ENCODE results near the gene PPM1K.

PPM1K gene

DNA sequence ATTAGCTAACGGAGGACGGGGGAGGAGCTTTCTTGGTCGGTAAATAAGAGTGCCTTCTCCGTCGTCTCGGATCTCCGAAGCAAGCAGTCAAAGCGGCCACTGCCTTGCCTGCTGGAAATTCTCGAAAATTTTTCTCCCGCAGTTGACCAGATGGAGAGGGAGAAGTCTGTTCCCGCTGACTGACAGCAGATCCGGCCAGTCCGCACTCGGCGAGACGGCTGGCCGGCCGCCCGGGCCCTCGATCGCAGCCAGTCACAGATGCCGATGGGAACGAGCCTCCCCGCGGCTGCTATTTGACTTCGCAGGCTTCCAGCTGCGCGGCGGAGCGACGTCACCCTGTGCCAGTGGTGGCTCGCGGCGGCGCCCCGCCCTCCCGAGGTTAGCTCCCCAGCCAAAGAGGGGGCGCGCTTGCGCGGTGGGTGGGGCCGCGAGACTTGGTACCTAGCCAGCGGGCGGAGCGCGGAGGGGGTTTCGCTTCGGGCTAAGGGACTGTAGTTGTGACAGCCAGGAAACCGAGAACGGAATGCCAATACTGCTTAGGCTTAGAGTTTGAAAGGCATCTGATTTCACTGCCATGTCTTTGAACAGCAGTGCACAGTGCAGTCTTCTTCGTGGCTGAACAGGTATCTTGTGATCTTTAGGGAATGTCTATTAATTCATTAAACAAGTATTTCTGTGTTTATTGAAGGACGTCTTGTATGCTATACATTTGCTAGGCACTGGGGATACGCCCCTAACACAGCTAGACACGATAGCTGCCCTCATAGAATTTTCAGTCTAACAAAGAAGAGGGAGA, at the start of gene PPM1K:
Gene PPM1K, minus strand, starts transcription at position 123 of the 796 bp plus-strand sequence. CDS start 5,978 bp downstream, outside the sequence.
- peak; percentile 99 for DNase-seq (ENCODE audit: low read depth)
- TF ChIP-seq, protein P1, sequence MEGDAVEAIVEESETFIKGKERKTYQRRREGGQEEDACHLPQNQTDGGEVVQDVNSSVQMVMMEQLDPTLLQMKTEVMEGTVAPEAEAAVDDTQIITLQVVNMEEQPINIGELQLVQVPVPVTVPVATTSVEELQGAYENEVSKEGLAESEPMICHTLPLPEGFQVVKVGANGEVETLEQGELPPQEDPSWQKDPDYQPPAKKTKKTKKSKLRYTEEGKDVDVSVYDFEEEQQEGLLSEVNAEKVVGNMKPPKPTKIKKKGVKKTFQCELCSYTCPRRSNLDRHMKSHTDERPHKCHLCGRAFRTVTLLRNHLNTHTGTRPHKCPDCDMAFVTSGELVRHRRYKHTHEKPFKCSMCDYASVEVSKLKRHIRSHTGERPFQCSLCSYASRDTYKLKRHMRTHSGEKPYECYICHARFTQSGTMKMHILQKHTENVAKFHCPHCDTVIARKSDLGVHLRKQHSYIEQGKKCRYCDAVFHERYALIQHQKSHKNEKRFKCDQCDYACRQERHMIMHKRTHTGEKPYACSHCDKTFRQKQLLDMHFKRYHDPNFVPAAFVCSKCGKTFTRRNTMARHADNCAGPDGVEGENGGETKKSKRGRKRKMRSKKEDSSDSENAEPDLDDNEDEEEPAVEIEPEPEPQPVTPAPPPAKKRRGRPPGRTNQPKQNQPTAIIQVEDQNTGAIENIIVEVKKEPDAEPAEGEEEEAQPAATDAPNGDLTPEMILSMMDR (conservative IDR thresholded peaks at IDR 0.05; ENCODE audit: low read length), result peak; percentile 8; the same call in 1 of the 2 replicates
- H3K4me3 ChIP-seq (ENCODE audit: low read length), result peak within 1 kb of the TSS; percentile 86

DNA sequence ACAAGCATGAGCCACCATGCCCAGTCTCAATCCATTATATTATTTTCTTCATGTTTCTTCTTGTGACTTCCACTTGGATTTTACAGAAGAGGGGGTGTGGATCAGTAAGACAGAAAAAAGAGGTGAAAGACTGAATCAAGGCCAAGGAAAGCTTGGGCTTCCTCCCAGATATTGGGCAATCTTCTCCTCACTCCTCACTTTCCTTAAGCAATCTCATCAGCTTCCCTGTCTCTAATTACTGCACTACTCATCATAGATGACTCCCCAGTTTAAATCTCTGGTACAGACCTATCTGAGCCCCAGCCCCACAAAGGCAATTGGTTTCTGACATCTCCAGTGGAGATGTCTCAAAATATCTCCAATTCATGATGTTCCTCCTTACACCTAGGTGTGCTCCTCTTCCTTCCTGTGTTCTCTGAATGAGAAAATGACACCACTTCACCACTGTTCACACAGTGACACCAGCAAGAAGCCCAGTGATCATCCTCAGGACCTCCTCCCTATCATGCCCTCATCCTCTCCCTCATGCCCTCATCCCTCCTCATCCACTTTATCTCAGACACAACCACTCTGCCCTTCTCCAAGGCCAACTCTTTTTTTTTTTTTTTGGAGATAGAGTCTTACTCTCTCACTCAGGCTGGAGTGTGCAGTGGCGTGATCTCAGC, 49.5 kb upstream of the PPM1K start:
- TF ChIP-seq, protein P1 (conservative IDR thresholded peaks at IDR 0.05; ENCODE audit: low read length), result no peak
- H3K4me3 ChIP-seq (ENCODE audit: low read length), result no peak overlapping the region
- DNase-seq (ENCODE audit: low read depth), result peak; percentile 65

DNA sequence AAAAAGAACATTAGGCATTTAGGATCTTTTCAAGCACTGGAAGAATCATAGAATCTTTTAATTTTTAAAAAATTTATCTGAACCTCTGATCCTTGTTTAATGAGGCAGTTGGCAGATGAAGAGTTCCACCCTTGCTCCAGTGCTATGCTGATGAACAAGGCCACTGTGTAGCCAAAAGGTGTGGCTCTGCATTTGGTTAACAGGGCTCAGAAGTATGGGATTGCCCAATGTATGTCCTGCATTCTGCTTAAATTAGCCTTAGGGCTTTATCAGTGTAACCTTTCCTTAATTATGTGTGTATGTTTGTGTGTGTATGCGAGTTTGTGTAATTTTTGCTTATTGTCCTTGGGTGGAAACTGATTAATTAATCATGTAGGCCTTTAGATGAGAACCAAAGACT, 43.3 kb upstream of the PPM1K start:
- no peak overlapping the region for H3K4me3 ChIP-seq (ENCODE audit: low read length)
- TF ChIP-seq, protein P1 (conservative IDR thresholded peaks at IDR 0.05; ENCODE audit: low read length), result no peak
- no peak for DNase-seq (ENCODE audit: low read depth)

DNA sequence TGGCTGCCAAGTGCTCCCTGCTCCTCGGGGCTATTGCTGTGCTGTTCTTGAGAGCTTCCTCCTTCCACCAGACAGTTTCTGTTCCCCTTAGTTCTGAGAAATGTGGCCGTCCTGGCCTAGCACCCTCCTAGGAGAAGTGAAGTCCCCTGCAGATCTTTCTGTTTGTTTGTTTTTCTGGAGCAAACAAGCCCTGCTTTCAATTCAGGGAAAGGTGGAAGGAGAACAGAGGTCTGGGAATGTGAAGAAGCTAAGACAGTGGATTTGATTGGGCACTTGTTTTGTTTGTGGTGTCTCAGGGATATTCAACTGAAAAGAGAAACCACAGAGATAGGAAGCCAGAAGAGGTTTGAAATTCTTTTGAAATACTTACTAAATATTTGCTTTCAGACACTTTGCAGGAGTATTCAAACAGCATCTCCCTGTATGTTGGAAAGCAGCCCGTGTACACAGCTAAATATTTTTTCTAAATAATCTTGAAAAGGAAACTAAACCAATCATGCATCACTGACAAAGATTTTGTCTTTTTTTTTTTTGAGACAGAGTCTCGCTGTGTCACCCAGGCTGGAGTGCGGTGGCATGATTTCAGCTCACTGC, 36.5 kb upstream of the PPM1K start:
- no peak overlapping the region for H3K4me3 ChIP-seq (ENCODE audit: low read length)
- TF ChIP-seq, protein P1 (conservative IDR thresholded peaks at IDR 0.05; ENCODE audit: low read length), result no peak
- peak; percentile 30 for DNase-seq (ENCODE audit: low read depth)

DNA sequence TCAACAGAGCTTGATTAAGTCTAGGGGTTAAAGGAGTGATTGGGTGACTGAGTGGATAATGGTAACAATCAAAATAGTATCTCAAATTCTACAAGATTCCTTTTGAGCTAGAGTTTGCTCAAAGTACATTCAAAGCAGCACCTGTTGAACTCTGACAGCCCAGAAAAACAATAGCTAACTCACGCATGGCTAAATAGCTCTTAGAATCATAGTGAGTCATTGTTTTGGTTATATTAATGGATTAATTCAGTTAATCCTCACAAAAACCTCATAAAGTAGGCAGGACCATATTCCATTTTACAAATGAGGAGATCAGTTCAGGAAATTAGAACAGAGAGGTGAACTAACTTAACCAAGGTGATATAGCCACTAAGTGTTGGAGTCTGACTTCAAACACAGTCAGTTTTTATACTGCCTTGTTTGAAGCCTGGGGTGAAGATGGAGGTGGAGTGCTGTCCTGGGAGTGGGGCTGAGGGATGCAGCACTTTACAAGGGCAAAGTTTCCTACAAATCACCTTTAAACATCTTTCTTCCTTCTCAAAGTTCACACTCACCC, 35.9 kb upstream of the PPM1K start:
- no peak overlapping the region for H3K4me3 ChIP-seq (ENCODE audit: low read length)
- TF ChIP-seq, protein P1 (conservative IDR thresholded peaks at IDR 0.05; ENCODE audit: low read length), result no peak
- no peak for DNase-seq (ENCODE audit: low read depth)

DNA sequence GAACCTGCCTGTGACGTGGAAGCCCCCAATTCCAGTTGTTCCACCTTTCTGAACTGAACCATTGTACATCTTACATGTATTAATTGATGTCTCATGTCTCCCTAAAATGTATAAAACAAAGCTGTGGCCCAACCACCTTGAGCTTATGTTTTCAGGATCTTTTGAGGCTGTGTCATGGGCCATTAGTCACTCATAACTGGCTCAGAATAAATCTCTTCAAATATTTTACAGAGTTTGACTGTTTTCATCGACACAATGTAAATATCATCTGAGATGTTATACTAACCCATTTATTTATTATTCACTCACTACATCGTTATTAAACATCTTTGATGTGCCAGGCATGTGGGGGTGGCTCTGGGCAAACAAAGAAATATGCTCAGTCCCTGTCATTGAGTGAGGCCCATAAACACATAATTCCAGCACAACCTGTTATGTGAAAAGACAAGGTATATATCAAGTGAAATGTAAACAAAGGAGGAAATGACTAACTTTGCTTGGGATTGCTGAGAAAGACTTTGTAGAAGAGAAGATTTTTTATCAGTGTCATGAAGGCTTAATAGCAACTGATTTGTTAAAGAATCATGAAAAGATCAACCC, 34.5 kb upstream of the PPM1K start:
- TF ChIP-seq, protein P1 (conservative IDR thresholded peaks at IDR 0.05; ENCODE audit: low read length), result no peak
- no peak overlapping the region for H3K4me3 ChIP-seq (ENCODE audit: low read length)
- no peak for DNase-seq (ENCODE audit: low read depth)
